ENCODE data around the gene CDH9.

The CDH9 gene

GRCh38 chr5:27011274-27011673 is 27.1 kb downstream of the CDH9 start:
- H3K4me3 ChIP-seq (ENCODE audit: low read depth, low read length) = no peak overlapping the region
- TF ChIP-seq, protein P1, sequence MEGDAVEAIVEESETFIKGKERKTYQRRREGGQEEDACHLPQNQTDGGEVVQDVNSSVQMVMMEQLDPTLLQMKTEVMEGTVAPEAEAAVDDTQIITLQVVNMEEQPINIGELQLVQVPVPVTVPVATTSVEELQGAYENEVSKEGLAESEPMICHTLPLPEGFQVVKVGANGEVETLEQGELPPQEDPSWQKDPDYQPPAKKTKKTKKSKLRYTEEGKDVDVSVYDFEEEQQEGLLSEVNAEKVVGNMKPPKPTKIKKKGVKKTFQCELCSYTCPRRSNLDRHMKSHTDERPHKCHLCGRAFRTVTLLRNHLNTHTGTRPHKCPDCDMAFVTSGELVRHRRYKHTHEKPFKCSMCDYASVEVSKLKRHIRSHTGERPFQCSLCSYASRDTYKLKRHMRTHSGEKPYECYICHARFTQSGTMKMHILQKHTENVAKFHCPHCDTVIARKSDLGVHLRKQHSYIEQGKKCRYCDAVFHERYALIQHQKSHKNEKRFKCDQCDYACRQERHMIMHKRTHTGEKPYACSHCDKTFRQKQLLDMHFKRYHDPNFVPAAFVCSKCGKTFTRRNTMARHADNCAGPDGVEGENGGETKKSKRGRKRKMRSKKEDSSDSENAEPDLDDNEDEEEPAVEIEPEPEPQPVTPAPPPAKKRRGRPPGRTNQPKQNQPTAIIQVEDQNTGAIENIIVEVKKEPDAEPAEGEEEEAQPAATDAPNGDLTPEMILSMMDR (IDR thresholded peaks at IDR 0.05; ENCODE audit: low read depth, low read length) = no peak

DNA sequence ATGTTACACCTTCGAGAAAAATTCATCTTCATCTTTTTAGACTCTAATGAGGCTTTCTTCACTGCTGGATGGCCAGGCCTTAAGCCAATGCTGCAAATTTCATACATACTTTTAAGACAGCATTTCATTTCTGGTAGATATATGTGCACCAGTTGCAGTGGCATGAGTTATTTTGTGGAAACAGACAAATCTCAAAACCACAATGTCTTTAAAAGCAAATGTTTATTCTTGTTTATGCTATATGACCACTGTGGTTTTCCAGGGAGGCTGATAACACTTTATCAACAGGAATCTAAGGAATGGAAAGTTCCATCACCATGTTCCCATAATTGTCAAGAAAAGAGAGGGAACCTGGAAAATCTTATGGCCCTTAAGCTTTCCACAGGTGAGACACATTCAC is 27.7 kb downstream of the CDH9 start:
- TF ChIP-seq, protein P1 (IDR thresholded peaks at IDR 0.05; ENCODE audit: low read depth, low read length) = no peak
- H3K4me3 ChIP-seq (ENCODE audit: low read depth, low read length) = no peak overlapping the region

DNA sequence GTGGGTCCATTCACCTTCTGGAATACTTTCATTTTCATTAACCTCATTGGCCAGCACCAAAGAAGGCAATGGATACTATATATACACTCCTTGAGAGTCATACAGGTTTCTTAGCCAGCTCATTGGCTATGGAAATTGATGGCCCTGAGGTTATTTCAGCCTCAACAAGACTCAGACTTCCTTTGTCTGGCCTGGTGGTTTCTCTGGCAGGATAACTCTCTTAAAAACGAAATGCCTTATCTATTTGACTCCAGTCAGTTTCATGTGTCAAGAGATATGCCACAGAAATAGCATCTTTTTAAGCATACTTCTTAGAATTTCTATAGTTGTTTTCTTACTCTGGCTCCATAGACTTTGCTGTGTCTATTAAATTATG is 28.9 kb downstream of the CDH9 start:
- TF ChIP-seq, protein P1 (IDR thresholded peaks at IDR 0.05; ENCODE audit: low read depth, low read length) = no peak
- no peak overlapping the region for H3K4me3 ChIP-seq (ENCODE audit: low read depth, low read length)

GRCh38 chr5:27008604-27009539 is 29.5 kb downstream of the CDH9 start:
- TF ChIP-seq, protein P1 (IDR thresholded peaks at IDR 0.05; ENCODE audit: low read depth, low read length) = no peak
- H3K4me3 ChIP-seq (ENCODE audit: low read depth, low read length) = no peak overlapping the region

- TF ChIP-seq, protein P1 (IDR thresholded peaks at IDR 0.05; ENCODE audit: low read depth, low read length) = no peak
- H3K4me3 ChIP-seq (ENCODE audit: low read depth, low read length) = no peak overlapping the region
Observed at GRCh38 chr5:27007121-27007520, 31.3 kb downstream of the CDH9 start.

GRCh38 chr5:26986985-26987384 is 51.4 kb downstream of the CDH9 start:
- TF ChIP-seq, protein P1 (IDR thresholded peaks at IDR 0.05; ENCODE audit: low read depth, low read length) = no peak
- H3K4me3 ChIP-seq (ENCODE audit: low read depth, low read length) = no peak overlapping the region

DNA sequence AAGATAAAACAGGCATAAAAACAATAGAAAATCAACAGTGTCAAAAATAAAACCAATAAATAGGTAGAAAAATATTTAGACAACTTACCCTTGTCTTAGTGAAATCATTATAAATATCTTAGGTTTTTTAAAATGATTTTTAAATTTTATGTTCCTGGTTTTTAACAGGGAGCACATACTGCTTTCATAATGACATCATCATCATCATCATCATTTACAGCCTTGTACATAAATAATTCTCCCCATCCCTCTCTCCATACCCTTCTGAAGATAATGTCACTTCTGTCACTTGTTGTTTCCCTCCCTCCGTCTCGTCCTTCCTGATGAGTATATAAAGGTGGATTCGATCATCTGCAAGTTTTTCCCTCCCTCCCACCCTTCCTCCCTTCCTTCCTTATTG is 56.6 kb downstream of the CDH9 start:
- no peak overlapping the region for H3K4me3 ChIP-seq (ENCODE audit: low read depth, low read length)
- TF ChIP-seq, protein P1 (IDR thresholded peaks at IDR 0.05; ENCODE audit: low read depth, low read length) = no peak

Data from WI38 (cell line).